ENCODE measurements around the gene SYNPO2L.
"Not testable (repeated sequence)": the region's sequence is repeated elsewhere in the genome, so short reads cannot be mapped to it uniquely, and the experiment has no call there.

DNA sequence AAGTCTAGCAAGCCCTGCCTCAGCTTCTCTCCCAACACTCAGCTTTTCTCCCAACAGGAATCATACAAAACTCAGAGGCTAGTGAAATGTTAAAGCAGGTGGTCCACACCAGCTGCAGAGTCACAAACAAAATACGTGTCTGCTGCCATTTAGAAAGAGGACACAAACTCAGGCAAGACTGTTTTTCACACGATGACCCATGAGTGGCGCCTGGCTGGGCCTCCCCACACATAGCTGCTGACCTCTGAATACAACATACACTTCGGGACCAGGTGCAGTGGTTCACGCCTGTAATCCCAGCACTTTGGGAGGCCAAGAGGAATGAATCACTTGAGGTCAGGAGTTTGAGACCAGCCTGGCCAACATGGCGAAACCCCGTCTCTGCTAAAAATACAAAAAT lies 6.9 kb upstream of the SYNPO2L start:
- TF ChIP-seq, protein P1, sequence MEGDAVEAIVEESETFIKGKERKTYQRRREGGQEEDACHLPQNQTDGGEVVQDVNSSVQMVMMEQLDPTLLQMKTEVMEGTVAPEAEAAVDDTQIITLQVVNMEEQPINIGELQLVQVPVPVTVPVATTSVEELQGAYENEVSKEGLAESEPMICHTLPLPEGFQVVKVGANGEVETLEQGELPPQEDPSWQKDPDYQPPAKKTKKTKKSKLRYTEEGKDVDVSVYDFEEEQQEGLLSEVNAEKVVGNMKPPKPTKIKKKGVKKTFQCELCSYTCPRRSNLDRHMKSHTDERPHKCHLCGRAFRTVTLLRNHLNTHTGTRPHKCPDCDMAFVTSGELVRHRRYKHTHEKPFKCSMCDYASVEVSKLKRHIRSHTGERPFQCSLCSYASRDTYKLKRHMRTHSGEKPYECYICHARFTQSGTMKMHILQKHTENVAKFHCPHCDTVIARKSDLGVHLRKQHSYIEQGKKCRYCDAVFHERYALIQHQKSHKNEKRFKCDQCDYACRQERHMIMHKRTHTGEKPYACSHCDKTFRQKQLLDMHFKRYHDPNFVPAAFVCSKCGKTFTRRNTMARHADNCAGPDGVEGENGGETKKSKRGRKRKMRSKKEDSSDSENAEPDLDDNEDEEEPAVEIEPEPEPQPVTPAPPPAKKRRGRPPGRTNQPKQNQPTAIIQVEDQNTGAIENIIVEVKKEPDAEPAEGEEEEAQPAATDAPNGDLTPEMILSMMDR (conservative IDR thresholded peaks at IDR 0.05 in 1 of 2, IDR thresholded peaks at IDR 0.05 in 1 of 2; ENCODE audit: low read depth in 1 of 2, low read length in 2 of 2) = not testable (repeated sequence)
- not testable (repeated sequence) for TF ChIP-seq EZH2 (IDR thresholded peaks at IDR 0.05; ENCODE audit: low read length, missing control alignments)

Measured in fibroblast of lung (primary cell).